GM12874 (cell line): ENCODE measurements around the gene HDHD5.

Experiments used
- TF ChIP-seq, protein P1 (sequence below): IDR thresholded peaks from 2 replicates; pipeline ENCODE4 v1.5.1; 2011; ENCODE audit warnings: low read depth, mild to moderate bottlenecking, control low read depth, low read length, moderate library complexity; ENCODE audit not compliant: insufficient read depth

The HDHD5 gene

DNA sequence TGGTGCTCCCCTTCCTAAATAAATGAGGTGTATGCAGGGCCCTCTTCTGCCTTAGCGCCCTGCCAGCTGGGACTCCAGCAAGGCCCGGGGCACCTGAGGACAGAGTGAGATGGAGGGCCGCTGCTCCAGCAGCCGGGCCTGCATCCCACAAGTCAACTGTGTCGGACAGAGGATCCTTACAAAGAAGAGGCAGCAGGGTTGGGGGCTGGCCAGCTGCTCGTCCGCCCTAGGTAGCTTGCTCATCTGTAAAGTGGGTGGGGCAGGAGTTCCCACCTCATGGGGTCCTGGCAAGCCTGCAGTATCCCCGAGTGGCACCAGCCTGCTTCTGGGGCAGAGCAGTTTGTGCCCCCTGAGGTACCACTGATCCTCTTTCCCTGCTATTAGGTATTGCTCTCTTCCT, 45.5 kb downstream of the HDHD5 start:
- TF ChIP-seq, protein P1, sequence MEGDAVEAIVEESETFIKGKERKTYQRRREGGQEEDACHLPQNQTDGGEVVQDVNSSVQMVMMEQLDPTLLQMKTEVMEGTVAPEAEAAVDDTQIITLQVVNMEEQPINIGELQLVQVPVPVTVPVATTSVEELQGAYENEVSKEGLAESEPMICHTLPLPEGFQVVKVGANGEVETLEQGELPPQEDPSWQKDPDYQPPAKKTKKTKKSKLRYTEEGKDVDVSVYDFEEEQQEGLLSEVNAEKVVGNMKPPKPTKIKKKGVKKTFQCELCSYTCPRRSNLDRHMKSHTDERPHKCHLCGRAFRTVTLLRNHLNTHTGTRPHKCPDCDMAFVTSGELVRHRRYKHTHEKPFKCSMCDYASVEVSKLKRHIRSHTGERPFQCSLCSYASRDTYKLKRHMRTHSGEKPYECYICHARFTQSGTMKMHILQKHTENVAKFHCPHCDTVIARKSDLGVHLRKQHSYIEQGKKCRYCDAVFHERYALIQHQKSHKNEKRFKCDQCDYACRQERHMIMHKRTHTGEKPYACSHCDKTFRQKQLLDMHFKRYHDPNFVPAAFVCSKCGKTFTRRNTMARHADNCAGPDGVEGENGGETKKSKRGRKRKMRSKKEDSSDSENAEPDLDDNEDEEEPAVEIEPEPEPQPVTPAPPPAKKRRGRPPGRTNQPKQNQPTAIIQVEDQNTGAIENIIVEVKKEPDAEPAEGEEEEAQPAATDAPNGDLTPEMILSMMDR = no peak

DNA sequence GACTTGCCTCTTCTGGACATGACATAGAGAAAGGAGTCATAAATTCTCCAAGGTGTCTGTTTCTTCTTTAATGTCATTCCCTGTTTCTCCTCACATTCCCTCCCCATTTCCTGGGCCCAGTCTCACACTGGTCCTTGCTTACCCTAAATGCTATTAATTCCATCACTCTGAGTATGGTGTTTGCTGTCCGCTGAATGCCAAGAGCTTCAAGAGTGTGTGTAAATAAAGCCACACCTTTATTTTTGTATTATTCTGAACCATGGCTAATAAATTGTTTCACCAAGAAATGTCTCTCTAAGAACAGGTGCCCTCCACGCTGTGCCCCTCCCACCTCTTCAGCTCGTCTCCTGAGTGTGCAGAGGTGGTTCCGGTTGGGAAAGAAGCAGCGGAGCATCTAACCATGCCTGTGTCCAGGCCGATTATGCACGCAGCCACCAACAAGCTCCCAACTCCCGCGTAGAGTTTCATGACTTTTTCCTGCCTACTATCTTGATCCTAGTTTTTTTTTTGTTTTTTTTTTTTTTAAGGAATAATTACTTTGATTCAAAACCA, 46.5 kb downstream of the HDHD5 start:
- TF ChIP-seq, protein P1 = no peak

DNA sequence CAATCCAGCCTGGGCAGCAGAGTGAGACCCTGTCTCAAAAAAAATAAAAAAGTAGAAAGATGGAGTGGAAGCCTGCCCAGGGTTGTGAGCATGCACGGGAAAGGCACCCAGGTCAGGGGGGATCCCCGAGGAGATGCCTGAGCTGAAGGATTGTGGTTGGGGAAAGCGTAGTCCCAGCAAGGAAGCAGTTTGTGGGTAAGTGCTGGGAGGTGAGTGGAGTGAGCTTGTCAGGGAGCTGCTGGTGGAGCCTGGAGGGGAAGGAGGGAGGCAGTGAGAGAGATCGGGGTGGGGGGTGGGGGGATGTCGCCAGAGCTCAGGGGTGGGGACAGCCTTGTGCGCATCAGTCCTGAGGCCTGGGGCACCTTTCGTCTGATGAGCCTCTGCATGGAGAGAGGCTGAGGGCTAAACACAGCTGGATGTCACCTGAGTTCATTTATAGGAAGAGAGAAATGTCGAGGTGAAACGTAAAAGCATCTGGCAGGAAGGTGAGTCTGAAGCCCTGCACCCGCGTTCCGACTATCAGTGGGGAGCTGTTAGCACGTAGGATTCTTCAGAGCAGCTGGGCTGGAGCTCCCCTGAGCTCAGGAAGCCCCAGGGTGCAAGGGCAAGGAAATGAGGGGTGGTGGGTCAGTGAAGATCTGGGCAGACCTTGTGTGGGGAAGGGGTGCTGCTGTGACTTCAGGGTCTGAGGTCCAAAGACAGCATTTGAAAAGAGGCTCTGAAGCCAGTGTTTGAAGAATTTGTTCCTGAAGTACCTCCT, 48.1 kb downstream of the HDHD5 start:
- TF ChIP-seq, protein P1 = no peak

DNA sequence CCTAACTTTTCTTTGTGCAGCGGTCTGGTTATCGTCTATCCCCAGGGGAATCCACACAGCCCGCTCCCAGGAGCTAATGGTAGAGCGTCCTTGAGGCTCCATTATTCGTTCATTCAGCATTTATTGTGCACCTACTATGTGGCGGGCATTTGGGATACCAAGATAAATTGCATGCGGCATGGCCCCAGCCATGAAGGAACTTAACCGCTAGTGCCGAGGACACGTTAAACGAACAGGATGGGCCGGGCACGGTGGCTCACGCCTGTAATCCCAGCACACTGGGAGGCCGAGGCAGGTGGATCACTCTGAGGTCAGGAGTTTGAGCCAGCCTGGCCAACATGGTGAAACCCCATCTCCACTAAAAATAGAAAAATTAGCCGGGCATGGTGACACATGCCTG, 49.1 kb downstream of the HDHD5 start:
- TF ChIP-seq, protein P1 = no peak

DNA sequence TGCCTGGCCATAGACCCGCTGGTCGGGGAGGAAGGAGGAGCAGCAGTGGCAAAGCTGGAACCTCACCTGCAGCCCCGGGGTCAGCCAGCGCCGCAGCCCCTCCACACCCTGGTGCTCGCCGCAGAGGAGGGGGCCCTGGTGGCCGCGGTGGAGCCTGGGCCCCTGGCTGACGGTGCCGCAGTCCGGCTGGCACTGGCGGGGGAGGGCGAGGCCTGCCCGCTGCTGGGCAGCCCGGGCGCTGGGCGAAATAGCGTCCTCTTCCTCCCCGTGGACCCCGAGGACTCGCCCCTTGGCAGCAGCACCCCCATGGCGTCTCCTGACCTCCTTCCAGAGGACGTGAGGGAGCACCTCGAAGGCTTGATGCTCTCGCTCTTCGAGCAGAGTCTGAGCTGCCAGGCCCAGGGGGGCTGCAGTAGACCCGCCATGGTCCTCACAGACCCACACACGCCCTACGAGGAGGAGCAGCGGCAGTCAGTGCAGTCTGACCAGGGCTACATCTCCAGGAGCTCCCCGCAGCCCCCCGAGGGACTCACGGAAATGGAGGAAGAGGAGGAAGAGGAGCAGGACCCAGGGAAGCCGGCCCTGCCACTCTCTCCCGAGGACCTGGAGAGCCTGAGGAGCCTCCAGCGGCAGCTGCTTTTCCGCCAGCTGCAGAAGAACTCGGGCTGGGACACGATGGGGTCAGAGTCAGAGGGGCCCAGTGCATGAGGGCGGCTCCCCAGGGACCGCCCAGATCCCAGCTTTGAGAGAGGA, 49.8 kb downstream of the HDHD5 start:
- TF ChIP-seq, protein P1 = no peak

DNA sequence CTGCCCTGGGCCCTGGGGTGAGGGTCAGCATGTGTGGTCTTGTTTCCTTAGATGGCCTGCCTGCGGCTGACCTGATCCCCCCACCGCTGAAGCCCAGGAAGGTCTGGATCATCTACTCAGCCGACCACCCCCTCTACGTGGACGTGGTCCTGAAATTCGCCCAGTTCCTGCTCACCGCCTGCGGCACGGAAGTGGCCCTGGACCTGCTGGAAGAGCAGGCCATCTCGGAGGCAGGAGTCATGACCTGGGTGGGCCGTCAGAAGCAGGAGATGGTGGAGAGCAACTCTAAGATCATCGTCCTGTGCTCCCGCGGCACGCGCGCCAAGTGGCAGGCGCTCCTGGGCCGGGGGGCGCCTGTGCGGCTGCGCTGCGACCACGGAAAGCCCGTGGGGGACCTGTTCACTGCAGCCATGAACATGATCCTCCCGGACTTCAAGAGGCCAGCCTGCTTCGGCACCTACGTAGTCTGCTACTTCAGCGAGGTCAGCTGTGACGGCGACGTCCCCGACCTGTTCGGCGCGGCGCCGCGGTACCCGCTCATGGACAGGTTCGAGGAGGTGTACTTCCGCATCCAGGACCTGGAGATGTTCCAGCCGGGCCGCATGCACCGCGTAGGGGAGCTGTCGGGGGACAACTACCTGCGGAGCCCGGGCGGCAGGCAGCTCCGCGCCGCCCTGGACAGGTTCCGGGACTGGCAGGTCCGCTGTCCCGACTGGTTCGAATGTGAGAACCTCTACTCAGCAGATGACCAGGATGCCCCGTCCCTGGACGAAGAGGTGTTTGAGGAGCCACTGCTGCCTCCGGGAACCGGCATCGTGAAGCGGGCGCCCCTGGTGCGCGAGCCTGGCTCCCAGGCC, 50.6 kb downstream of the HDHD5 start:
- TF ChIP-seq, protein P1 = no peak

DNA sequence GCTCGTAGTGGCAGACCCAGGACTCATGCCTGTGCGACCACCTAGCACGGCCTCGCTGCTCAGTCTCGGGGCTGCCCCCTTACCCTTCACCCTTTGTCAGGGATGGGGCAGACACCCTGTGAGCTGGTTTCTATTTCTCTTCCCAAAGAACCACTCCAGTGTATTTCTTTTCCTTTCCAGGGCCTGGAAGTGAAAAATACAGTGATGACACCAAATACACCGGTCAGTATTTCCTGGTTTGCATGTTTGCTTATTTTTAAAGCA, 51.6 kb downstream of the HDHD5 start:
- TF ChIP-seq, protein P1 = no peak
